Stimulated activated naive B cell treated with anti-CD40 and anti-IgM and Interleukin-4, amounts not matched to agents 10 μg/mL and 1 μg/mL and 100 μg/mL, for 72 hours (primary cell): ENCODE data around the gene PCDH19.

Experiments used
- ATAC-seq, 2 donors: fragments of 150-1000 bp; cut with Tn5 transposase; replicated peaks; 2 replicates each; pipeline ENCODE4 v1.10.0; 2021; ENCODE audit warnings: moderate library complexity in 1 of 2
- DNase-seq: peaks from one replicate; pipeline ENCODE4 v3.0.0; 2021
- H3K27ac Mint-ChIP-seq: one replicate; pipeline ENCODE4 v1.8.0; 2022; ENCODE audit warnings: mild to moderate bottlenecking, mixed read lengths
- H3K27me3 Mint-ChIP-seq, 2 donors: one replicate each; pipeline ENCODE4 v1.8.0; 2022; ENCODE audit warnings: mixed read lengths in 2 of 2
- H3K36me3 Mint-ChIP-seq, 2 donors: one replicate each; pipeline ENCODE4 v1.8.0; 2022; ENCODE audit warnings: mixed read lengths in 2 of 2, mild to moderate bottlenecking in 1 of 2
- H3K4me1 Mint-ChIP-seq, 2 donors: one replicate each; pipeline ENCODE4 v1.8.0; 2022; ENCODE audit warnings: mixed read lengths in 2 of 2, mild to moderate bottlenecking in 1 of 2
- H3K4me3 Mint-ChIP-seq, 2 donors: one replicate each; pipeline ENCODE4 v1.8.0; 2022; ENCODE audit warnings: mild to moderate bottlenecking in 2 of 2, mixed read lengths in 2 of 2, moderate library complexity in 1 of 2
- H3K9me3 Mint-ChIP-seq, 2 donors: one replicate each; pipeline ENCODE4 v1.8.0; 2022; ENCODE audit warnings: mixed read lengths in 2 of 2, mild to moderate bottlenecking in 1 of 2

Gene PCDH19

DNA sequence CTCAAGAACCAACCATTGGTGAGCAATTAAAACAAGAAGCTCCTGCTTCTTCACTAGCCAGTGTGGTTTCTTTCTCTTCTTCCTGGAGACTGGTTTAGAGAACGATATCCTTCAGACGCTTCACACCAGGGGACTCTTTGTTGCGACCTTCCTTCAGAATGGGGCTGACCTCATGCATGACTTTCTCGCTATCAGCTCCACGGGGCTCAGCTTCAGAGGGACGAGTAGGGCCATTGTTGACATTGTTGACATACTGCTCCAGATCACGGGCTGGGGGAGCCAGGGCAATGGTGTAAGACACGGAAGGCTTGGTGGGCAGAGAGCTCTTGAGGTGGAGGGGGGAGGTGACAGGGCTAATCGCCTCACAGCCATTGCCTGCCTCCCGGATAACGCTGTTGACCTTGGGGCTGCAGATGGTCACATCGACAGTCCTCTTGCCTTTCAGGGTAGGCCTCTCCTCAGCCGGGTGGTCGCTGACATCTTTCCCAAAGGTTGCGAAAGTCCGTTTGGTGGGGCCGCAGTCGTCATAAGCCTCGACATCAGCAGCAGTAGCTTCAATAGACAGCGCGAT lies 113.8 kb downstream of the PCDH19 start:
- Mint-ChIP-seq H3K4me1 (no peaks in the 10 kb centered on the region), H3K36me3 (no peaks in the 10 kb centered on the region), H3K27me3 (no peaks in the 10 kb centered on the region), H3K9me3 (no peaks in the 10 kb centered on the region), H3K4me3 (no peak overlapping the region), H3K27ac (no peak overlapping the region)
- DNase-seq (no peak), ATAC-seq (no peak)

DNA sequence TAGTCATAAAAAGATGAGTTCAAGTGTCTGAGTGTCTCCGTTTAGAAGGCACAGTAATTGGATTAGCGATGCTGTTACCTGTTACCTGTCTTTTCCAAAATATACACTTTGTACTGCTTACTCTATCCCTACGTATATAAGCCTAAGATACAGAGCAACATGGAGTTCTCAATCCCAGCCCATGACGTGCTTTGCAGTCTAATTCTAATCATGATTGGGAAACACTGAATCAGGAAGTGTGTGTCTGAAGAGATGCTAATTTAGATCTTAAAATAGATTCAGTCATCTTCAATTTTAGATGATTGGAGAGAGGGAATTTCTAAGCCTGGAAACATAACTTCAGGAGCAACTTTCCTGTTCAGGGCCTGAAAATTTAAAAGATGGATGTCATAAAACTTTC lies 115.1 kb downstream of the PCDH19 start:
- peaks cover 0 to 3% of the 10 kb centered on the region in 2 donors for H3K9me3 Mint-ChIP-seq
- no peak overlapping the region for H3K4me3 Mint-ChIP-seq
- H3K27me3 Mint-ChIP-seq, result no peaks in the 10 kb centered on the region
- DNase-seq (no peak), ATAC-seq (no peak)
- H3K4me1 Mint-ChIP-seq, result no peaks in the 10 kb centered on the region
- H3K27ac Mint-ChIP-seq, result no peak overlapping the region
- H3K36me3 Mint-ChIP-seq, result no peaks in the 10 kb centered on the region

DNA sequence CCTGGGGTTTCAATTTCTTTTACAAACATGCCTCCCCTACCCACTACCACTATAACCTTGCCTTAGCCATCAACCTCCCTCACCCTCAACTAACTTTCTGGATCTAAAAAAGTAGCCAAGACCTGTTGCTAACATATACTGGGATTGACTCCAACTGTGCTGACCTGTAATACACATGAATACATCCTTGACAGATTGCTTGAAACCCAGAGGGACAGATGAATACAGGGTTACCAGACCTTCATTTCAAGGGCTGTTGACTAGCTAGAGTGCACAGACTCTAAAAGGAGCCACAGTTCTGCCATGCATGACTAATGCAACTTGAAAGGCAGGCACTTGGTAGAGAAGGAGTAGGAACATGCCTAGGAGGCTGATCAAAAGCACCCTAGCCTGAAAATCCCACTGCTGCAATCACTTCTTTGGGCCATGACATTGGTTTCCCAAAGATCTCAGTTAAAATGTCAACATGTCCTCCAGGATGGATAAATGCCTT lies 121.0 kb downstream of the PCDH19 start:
- H3K36me3 Mint-ChIP-seq, result no peaks in the 10 kb centered on the region
- no peak for DNase-seq
- H3K27me3 Mint-ChIP-seq, result no peaks in the 10 kb centered on the region
- H3K9me3 Mint-ChIP-seq, result peaks cover 0 to 7% of the 10 kb centered on the region in 2 donors
- H3K4me3 Mint-ChIP-seq, result no peak overlapping the region
- no peak overlapping the region for H3K27ac Mint-ChIP-seq
- no peaks in the 10 kb centered on the region for H3K4me1 Mint-ChIP-seq
- ATAC-seq, result no peak

DNA sequence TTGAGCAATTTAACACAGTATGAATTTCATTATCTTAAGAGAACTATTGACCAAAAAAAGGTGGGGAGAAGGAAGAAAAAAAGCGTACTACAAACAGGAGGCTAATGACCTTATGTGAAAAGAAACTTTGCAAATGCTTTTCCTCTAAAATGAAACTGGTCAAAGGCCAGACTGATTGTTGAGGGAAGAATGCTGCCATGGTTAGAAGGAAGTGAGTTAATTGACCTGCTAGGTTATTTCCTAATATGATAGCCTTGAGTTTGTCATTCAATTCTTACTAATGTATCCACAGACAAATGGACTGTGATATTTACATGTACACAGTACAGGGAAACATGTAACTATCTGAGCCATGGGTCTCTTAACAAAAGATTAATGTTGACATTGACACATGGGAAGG lies 132.8 kb downstream of the PCDH19 start:
- no peak overlapping the region for H3K4me3 Mint-ChIP-seq

DNA sequence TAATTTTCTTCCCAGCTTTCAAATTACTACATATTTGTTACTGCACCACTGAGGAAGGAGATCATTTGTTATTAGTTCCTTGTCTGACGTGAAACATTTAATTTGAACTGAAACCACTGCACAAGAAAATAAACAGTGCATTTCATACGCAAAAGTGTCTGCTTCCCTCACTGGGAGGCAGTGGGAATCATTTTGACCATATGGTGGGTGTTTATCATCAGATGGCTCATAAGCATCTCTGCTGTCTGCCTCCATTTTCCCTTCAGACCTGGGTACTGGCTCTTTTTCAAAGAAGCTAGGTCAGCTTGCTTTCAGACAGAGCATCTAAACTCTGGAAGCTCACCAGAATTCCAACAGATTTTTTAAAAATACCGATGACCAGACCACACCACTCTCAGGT lies 135.2 kb downstream of the PCDH19 start:
- no peak for ATAC-seq
- H3K9me3 Mint-ChIP-seq, result peaks cover 0 to 7% of the 10 kb centered on the region in 2 donors

More for the DNA sequence above, 132.8 kb downstream of the PCDH19 start:
- DNase-seq (no peak), ATAC-seq (no peak)
- Mint-ChIP-seq H3K4me1 (no peaks in the 10 kb centered on the region), H3K27ac (no peak overlapping the region), H3K36me3 (no peaks in the 10 kb centered on the region), H3K27me3 (no peaks in the 10 kb centered on the region), H3K9me3 (peaks cover 3 to 15% of the 10 kb centered on the region in 2 donors)

DNA sequence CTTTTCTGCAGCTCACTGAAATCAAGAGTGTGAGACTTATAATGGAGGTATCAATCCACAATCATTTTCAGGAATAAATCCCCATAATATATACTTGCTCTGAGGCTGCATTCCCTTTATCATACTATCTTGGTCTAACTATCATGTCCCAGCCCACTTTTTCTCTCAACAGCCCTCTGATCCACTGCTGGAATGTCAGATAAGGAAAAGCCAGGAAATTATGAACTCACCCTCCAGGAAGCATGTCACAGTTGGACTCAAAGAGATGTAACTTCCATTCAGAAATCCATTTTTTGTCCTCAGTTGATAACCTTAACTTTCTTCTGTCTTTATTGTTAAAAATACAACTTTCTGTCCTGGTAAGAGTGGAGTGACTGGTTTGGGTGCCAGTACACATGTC lies 144.9 kb downstream of the PCDH19 start:
- ATAC-seq (no peak), DNase-seq (no peak)
- H3K4me1 Mint-ChIP-seq, result peaks cover 0 to 2% of the 10 kb centered on the region in 2 donors
- no peak overlapping the region for H3K27ac Mint-ChIP-seq
- no peaks in the 10 kb centered on the region for H3K27me3 Mint-ChIP-seq
- no peaks in the 10 kb centered on the region for H3K36me3 Mint-ChIP-seq
- H3K4me3 Mint-ChIP-seq, result no peak overlapping the region
- H3K9me3 Mint-ChIP-seq, result peaks cover 1% of the 10 kb centered on the region in 2 donors

More for the DNA sequence above, 135.2 kb downstream of the PCDH19 start:
- no peak overlapping the region for H3K4me3 Mint-ChIP-seq
- no peak overlapping the region for H3K27ac Mint-ChIP-seq
- no peaks in the 10 kb centered on the region for H3K36me3 Mint-ChIP-seq
- no peaks in the 10 kb centered on the region for H3K4me1 Mint-ChIP-seq
- no peak for DNase-seq
- H3K27me3 Mint-ChIP-seq, result no peaks in the 10 kb centered on the region

DNA sequence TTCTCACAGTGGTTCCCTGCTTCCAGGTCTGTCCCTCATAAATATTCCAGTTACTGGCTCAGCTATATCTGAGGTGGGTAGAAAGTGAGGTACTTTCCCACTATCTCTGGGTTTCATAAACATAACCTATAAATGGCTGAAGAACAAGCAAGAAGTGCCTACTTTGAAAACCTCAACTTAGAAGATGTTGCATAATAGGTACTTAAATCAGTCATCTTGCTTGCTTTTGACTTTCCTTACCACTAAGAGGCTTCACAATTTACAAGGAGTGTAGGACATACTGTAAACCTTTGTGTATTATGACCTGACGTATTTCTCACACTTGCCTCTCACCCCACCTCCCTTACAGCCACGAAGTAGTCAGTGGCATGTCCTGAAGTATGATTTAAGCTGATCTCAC lies 145.9 kb downstream of the PCDH19 start:
- Mint-ChIP-seq H3K9me3 (peaks cover 0 to 1% of the 10 kb centered on the region in 2 donors), H3K27me3 (no peaks in the 10 kb centered on the region), H3K4me1 (peaks cover 0 to 2% of the 10 kb centered on the region in 2 donors), H3K27ac (no peak overlapping the region), H3K36me3 (no peaks in the 10 kb centered on the region), H3K4me3 (no peak overlapping the region)
- ATAC-seq, result peak in 1 of 2 donors; percentile 42
- no peak for DNase-seq

DNA sequence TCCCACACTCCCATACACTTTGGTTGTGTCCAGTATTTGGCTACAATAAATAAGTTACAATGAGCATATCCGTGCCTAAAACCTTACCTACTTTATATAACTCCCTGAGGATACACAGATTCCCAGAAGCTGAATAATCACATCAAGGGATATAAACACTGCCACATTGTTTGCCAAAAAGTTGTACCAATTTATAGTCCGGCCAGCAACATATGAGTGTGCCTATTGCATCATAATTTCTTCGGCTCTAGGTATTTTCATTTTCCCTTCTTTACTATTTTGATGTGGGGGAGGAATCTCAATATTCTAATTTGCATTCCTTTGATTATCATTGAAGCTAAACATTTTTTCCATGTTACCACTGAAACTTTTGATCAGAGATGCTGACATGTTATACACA lies 146.4 kb downstream of the PCDH19 start:
- Mint-ChIP-seq H3K4me3 (no peak overlapping the region), H3K4me1 (peaks cover 0 to 2% of the 10 kb centered on the region in 2 donors), H3K36me3 (no peaks in the 10 kb centered on the region), H3K9me3 (peaks cover 0 to 1% of the 10 kb centered on the region in 2 donors), H3K27me3 (no peaks in the 10 kb centered on the region), H3K27ac (no peak overlapping the region)
- ATAC-seq, result no peak
- DNase-seq, result no peak

DNA sequence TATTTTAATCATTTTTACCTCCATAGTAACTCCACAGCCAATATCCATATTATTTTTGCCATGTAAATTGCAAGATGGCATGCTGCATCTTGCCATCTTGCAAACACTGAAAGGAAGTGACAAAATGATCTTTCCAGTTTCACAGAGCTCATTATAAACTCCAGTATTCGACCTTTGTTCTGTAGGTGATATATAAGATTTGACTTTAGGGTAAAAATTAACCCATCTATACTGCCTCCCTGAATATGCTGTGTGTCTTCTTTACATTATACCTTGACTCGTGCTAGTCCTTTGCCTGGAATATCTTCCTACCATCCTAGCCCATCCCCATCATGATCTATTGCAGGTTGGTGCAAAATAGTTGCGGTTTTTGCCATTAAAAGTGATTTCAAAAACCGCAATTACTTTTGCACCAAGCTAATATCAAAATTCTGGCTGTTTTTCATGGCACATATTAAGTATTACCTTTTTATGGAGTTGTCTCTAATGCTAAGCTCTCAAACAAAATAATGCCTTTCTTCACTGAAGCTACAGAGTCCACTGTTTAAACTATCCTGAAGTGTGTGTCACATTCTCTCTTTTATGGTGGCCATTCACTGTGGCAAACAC lies 161.1 kb downstream of the PCDH19 start:
- Mint-ChIP-seq H3K9me3 (peaks cover 3 to 4% of the 10 kb centered on the region in 2 donors), H3K4me1 (no peaks in the 10 kb centered on the region), H3K4me3 (no peak overlapping the region), H3K27ac (no peak overlapping the region), H3K27me3 (no peaks in the 10 kb centered on the region), H3K36me3 (no peaks in the 10 kb centered on the region)
- DNase-seq (no peak), ATAC-seq (no peak)

DNA sequence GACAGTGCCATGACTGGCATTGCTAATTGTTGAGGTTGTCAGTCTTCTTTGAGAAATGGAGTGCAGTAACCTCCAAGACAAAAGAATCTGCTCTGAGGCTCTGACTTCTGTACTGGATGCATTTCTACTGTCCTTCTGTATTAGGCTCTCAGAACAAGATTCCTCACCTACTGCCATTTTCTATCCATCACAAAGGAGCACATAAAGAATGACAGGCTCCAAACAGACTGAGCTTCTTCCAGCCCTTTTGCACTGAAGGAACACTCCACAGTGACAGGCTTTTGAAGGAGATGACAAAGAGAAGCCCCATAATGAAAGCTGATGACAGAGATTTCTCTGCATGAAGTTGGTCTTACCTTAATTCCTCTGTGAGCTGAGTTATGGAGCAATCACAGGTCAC lies 162.2 kb downstream of the PCDH19 start:
- no peak overlapping the region for H3K27ac Mint-ChIP-seq
- no peaks in the 10 kb centered on the region for H3K27me3 Mint-ChIP-seq
- H3K36me3 Mint-ChIP-seq, result no peaks in the 10 kb centered on the region
- no peak for DNase-seq
- no peak overlapping the region for H3K4me3 Mint-ChIP-seq
- H3K4me1 Mint-ChIP-seq, result no peaks in the 10 kb centered on the region
- no peak for ATAC-seq
- peaks cover 3 to 4% of the 10 kb centered on the region in 2 donors for H3K9me3 Mint-ChIP-seq

DNA sequence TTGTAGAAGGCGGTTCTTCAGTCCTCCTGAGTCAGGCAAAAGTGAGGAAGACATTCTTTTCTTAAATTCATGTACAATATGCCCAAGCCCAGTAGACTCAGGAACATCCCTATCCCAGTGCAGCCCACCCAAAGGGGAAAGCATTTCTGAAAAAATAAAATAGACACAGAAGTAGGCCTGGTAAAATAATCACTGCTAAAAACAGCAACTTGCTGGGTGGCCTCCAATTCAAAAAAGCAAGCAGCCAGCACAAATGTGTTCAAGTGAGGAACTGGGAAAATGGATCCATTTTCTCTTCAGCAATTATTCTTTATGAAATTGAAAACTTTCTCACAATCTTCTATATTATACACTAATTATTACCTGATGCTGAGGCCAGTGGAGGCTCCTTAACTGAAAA lies 165.4 kb downstream of the PCDH19 start:
- Mint-ChIP-seq H3K36me3 (no peaks in the 10 kb centered on the region), H3K4me1 (no peaks in the 10 kb centered on the region), H3K27me3 (no peaks in the 10 kb centered on the region), H3K4me3 (no peak overlapping the region), H3K27ac (no peak overlapping the region), H3K9me3 (peaks cover 0 to 3% of the 10 kb centered on the region in 2 donors)
- no peak for ATAC-seq
- no peak for DNase-seq
